ENCODE measurements around the gene NLRP2B.
"Not testable (repeated sequence)": the region's sequence is repeated elsewhere in the genome, so short reads cannot be mapped to it uniquely, and the experiment has no call there.

GRCh38 chrX:57725995-57726394, 45.9 kb upstream of the NLRP2B start:
- TF ChIP-seq, protein P1, sequence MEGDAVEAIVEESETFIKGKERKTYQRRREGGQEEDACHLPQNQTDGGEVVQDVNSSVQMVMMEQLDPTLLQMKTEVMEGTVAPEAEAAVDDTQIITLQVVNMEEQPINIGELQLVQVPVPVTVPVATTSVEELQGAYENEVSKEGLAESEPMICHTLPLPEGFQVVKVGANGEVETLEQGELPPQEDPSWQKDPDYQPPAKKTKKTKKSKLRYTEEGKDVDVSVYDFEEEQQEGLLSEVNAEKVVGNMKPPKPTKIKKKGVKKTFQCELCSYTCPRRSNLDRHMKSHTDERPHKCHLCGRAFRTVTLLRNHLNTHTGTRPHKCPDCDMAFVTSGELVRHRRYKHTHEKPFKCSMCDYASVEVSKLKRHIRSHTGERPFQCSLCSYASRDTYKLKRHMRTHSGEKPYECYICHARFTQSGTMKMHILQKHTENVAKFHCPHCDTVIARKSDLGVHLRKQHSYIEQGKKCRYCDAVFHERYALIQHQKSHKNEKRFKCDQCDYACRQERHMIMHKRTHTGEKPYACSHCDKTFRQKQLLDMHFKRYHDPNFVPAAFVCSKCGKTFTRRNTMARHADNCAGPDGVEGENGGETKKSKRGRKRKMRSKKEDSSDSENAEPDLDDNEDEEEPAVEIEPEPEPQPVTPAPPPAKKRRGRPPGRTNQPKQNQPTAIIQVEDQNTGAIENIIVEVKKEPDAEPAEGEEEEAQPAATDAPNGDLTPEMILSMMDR (conservative IDR thresholded peaks at IDR 0.05; ENCODE audit: low read length) = not testable (repeated sequence)
- TF ChIP-seq EZH2phosphoT487 (IDR thresholded peaks at IDR 0.05; ENCODE audit: borderline replicate concordance, low read depth, low read length) = not testable (repeated sequence)
